Ishikawa (cell line): ENCODE data around the gene CDH23.
A peak's percentile ranks its signal among the peaks of the same experiment; 100 is the strongest.

Experiments used
- CEBPB ChIP-seq: IDR thresholded peaks from 2 replicates; pipeline ENCODE4 v1.6.1; 2012
- CREB1 ChIP-seq: IDR thresholded peaks from 2 replicates; pipeline ENCODE4 v1.6.1; 2012; ENCODE audit warnings: low read depth
- EGR1 ChIP-seq: IDR thresholded peaks from 2 replicates; pipeline ENCODE4 v1.6.1; 2012
- EP300 ChIP-seq: IDR thresholded peaks from 2 replicates; pipeline ENCODE4 v1.6.1; 2012; ENCODE audit warnings: borderline replicate concordance
- FOXM1 ChIP-seq: IDR thresholded peaks from 2 replicates; pipeline ENCODE4 v1.6.1; 2012; ENCODE audit warnings: low read depth, borderline replicate concordance
- MAX ChIP-seq: IDR thresholded peaks from 2 replicates; pipeline ENCODE4 v1.6.1; 2012
- NFIC ChIP-seq: IDR thresholded peaks from 2 replicates; pipeline ENCODE4 v1.6.1; 2012
- RAD21 ChIP-seq: IDR thresholded peaks from 2 replicates; pipeline ENCODE4 v1.6.1; 2012; ENCODE audit warnings: low read depth
- TAF1 ChIP-seq: IDR thresholded peaks from 2 replicates; pipeline ENCODE4 v1.6.1; 2012; ENCODE audit warnings: low read depth, mild to moderate bottlenecking
- TCF12 ChIP-seq: IDR thresholded peaks from 2 replicates; pipeline ENCODE4 v1.6.1; 2012; ENCODE audit warnings: low read depth
- TEAD4 ChIP-seq: IDR thresholded peaks from 2 replicates; pipeline ENCODE4 v1.6.1; 2012
- YY1 ChIP-seq: IDR thresholded peaks from 2 replicates; pipeline ENCODE4 v1.6.1; 2012; ENCODE audit warnings: low read depth
- ZBTB7A ChIP-seq: IDR thresholded peaks from 2 replicates; pipeline ENCODE4 v1.6.1; 2012; ENCODE audit warnings: low read depth
- TF ChIP-seq, protein P1 (sequence below): IDR thresholded peaks from 2 replicates; pipeline ENCODE4 v1.6.1; 2012; ENCODE audit warnings: low read depth, mild to moderate bottlenecking
- TF ChIP-seq, protein P2 (sequence below): IDR thresholded peaks from 2 replicates; pipeline ENCODE4 v1.6.1; 2012

CDH23 gene

GRCh38 chr10:71483885-71484751 lies 87.4 kb downstream of the CDH23 start:
- TF ChIP-seq RAD21 (no peak), TCF12 (no peak), CREB1 (no peak), ZBTB7A (no peak), CEBPB (no peak), EGR1 (no peak), MAX (no peak), TAF1 (no peak), NFIC (no peak)
- TF ChIP-seq, protein P1, sequence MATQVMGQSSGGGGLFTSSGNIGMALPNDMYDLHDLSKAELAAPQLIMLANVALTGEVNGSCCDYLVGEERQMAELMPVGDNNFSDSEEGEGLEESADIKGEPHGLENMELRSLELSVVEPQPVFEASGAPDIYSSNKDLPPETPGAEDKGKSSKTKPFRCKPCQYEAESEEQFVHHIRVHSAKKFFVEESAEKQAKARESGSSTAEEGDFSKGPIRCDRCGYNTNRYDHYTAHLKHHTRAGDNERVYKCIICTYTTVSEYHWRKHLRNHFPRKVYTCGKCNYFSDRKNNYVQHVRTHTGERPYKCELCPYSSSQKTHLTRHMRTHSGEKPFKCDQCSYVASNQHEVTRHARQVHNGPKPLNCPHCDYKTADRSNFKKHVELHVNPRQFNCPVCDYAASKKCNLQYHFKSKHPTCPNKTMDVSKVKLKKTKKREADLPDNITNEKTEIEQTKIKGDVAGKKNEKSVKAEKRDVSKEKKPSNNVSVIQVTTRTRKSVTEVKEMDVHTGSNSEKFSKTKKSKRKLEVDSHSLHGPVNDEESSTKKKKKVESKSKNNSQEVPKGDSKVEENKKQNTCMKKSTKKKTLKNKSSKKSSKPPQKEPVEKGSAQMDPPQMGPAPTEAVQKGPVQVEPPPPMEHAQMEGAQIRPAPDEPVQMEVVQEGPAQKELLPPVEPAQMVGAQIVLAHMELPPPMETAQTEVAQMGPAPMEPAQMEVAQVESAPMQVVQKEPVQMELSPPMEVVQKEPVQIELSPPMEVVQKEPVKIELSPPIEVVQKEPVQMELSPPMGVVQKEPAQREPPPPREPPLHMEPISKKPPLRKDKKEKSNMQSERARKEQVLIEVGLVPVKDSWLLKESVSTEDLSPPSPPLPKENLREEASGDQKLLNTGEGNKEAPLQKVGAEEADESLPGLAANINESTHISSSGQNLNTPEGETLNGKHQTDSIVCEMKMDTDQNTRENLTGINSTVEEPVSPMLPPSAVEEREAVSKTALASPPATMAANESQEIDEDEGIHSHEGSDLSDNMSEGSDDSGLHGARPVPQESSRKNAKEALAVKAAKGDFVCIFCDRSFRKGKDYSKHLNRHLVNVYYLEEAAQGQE: no peak
- TF ChIP-seq, protein P2, sequence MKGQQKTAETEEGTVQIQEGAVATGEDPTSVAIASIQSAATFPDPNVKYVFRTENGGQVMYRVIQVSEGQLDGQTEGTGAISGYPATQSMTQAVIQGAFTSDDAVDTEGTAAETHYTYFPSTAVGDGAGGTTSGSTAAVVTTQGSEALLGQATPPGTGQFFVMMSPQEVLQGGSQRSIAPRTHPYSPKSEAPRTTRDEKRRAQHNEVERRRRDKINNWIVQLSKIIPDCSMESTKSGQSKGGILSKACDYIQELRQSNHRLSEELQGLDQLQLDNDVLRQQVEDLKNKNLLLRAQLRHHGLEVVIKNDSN: no peak

DNA sequence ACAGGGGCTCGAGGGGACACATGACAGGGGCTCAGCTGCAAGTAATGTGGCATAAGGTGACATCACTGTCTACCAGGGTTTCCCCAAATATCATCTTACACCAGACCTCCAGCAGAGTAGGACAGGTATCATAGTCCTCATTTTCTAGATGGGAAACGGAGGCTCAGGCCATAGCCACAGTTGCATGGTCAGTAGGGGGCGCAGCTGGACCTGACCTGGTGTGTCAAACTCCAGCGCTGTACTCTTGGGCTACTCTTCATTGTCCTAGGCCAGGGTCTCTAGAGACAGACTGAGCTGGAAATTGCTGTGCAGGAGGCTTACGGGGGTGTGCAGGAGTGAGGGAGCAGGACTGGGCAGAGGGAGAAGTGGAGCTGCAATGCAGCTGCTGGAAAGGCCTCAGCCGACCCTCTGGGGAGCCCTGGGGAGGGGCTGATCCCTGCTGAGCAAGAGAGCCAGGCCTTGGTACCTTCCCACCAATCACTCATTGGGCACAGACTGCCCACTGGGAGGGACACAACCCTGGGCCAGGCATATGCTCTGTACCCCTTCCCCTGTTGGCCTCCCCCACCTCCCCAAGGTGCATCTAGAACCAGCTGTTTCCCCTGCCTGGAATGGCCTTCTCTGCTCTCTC lies 89.9 kb downstream of the CDH23 start:
- TF ChIP-seq ZBTB7A: no peak
- TF ChIP-seq TAF1: no peak
- TF ChIP-seq RAD21: peak; percentile 94

DNA sequence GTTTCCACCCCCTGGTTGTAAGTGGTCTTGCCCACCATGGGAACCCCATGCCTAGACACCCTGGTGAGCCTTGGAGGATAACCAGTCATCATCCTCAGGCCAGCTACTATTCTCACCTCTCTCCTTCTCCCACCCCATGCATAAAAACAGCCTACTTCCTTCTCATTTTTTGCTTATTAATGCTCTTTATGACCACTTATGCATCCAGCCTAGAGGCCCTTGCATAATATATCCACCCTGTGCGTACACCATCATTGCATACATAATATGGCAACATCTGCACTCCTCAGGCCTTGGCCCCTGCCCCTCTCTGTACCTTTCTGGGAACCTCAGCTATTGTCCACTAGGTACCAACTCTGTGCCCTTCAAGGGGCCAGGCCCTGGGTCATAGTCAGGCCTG lies 91.0 kb downstream of the CDH23 start:
- TF ChIP-seq FOXM1 (no peak), TAF1 (no peak), RAD21 (no peak), EP300 (no peak), MAX (no peak), TEAD4 (no peak), ZBTB7A (no peak), TCF12 (no peak), EGR1 (no peak)
- TF ChIP-seq, protein P1: no peak

DNA sequence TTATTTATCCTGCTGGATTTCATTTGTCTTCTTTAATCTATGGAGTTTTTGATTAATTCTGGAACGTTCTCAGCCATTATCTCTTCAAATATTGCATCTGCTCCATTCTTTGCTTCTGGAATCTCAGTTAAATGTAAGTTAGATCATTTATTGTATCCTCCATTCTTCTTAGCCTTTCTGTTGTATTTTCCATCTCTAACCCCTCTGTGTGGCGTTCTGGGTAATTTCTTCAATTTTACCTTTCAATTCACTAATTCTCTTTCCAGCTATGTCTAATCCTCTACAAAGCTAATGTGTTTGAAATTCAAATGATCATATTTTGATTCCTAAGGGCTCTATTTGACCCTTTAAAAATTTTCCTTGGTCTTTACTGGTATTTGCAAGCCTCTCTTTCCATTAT lies 92.4 kb downstream of the CDH23 start:
- TF ChIP-seq YY1 (no peak), TCF12 (no peak), TEAD4 (no peak), EGR1 (no peak), CREB1 (no peak), FOXM1 (no peak), RAD21 (no peak), TAF1 (no peak), MAX (no peak), ZBTB7A (no peak)
- TF ChIP-seq, protein P2: no peak

DNA sequence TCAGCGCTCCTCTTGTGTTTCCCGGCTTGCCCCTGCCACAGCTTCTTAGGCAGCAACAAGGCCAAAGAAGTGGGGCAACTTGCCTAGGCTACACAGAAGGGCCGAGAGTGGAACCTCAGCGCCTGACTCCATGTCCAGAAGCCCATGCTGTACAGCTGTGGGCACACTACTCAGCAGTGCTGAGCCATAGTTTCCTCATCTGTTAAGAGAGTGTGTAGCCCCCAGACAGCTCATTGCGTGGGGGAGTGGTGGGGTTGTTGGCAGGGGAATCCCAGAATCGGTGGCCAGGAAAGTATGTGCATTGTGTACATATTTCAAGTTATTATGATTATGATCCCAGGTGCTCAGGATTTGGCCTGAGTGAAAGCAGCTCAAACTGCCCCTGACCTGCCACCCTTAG lies 96.2 kb downstream of the CDH23 start:
- TF ChIP-seq RAD21 (no peak), EP300 (no peak), EGR1 (no peak), CEBPB (no peak), YY1 (no peak), FOXM1 (no peak), NFIC (no peak), TCF12 (no peak), MAX (no peak), TEAD4 (no peak), CREB1 (no peak), TAF1 (no peak)
- TF ChIP-seq, protein P1: no peak
- TF ChIP-seq, protein P2: no peak
